ENCODE results near the gene MBD1.

DNA sequence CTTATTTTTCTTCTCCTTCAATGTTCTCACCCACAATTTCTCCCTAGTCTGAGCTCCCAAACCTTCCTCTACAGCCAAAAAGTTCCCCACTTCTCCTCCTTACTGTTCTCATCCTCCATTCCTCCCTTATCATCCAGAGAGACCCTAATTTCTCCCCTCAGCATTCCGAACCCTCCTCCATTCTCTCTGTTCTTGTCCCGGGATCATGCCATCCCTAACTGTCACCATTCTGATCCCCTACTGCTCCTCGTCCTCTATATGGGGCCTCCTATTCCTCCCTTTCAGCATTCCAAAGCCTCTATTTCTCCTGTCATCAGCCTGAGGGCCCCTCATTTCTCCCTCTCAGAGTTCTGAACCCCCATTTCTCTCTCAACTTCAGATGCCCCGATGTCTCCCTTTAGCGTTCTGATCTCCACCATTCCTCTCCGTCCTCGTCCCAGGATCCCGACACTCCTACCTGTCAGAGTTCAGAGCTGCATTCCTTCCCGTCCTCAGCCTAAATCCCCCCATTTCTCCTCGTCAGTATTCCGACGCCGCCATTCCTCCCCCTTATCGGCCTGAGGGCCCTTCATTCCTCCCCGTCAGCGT, 522 bp downstream of the MBD1 start:
- TF ChIP-seq, protein P1, sequence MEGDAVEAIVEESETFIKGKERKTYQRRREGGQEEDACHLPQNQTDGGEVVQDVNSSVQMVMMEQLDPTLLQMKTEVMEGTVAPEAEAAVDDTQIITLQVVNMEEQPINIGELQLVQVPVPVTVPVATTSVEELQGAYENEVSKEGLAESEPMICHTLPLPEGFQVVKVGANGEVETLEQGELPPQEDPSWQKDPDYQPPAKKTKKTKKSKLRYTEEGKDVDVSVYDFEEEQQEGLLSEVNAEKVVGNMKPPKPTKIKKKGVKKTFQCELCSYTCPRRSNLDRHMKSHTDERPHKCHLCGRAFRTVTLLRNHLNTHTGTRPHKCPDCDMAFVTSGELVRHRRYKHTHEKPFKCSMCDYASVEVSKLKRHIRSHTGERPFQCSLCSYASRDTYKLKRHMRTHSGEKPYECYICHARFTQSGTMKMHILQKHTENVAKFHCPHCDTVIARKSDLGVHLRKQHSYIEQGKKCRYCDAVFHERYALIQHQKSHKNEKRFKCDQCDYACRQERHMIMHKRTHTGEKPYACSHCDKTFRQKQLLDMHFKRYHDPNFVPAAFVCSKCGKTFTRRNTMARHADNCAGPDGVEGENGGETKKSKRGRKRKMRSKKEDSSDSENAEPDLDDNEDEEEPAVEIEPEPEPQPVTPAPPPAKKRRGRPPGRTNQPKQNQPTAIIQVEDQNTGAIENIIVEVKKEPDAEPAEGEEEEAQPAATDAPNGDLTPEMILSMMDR (IDR thresholded peaks at IDR 0.05) = no peak
- TF ChIP-seq POLR2A (IDR thresholded peaks at IDR 0.05) = no peak

Measured in right lobe of liver (tissue), 4 donors.